Gastroesophageal sphincter (tissue), 4 donors: Measurements from ENCODE around the gene CALHM2. TPM values are rescaled to one million over a fixed set of nuclear protein-coding genes. Genes with fewer than 3 reads are reported as not detected.

Experiments used
- total RNA-seq, 4 donors: library from RNA; depleted of rRNA; stranded (reverse); fragments of >200 nt; gene quantifications; one replicate each; pipeline ENCODE4 v1.1.0, GENCODE V29; 2016

CALHM2 gene
- total RNA-seq, 4 donors from 2014 or later, result 30.8 to 69.3 (median 49.6) TPM

Other genes with a start within 250 kb of the CALHM2 start
- not detected for gene RPEL1, start 206.5 kb downstream of the CALHM2 start, total RNA-seq
- 1 to 10 TPM in 3 of 4 donors, under 1 TPM in 1; 0.31 to 1.8 (median 1.2) TPM for gene INA, start 175.2 kb downstream of the CALHM2 start, total RNA-seq
- 10 to 100 TPM; 11.7 to 19.1 (median 17.1) TPM for gene PCGF6, start 101.2 kb downstream of the CALHM2 start, total RNA-seq
- 1 to 10 TPM; 4.0 to 6.7 (median 4.3) TPM for gene TAF5, start 84.4 kb downstream of the CALHM2 start, total RNA-seq
- gene ATP5MK, start 55.9 kb downstream of the CALHM2 start, total RNA-seq, result 100 to 1,000 TPM; 321 to 561 (median 470) TPM
- gene PDCD11, start 55.7 kb downstream of the CALHM2 start, total RNA-seq, result 10 to 100 TPM; 14.3 to 21.7 (median 17.6) TPM
- not detected for gene CALHM1, start 6.5 kb upstream of the CALHM2 start, total RNA-seq
- not detected for gene CALHM3, start 26.9 kb upstream of the CALHM2 start, total RNA-seq
- under 1 TPM in 3 of 4 donors, not detected in 1; 0.15 to 0.27 (median 0.19) TPM for gene NEURL1, start 41.3 kb upstream of the CALHM2 start, total RNA-seq